Measurements from ENCODE around the gene CLASP1.

DNA sequence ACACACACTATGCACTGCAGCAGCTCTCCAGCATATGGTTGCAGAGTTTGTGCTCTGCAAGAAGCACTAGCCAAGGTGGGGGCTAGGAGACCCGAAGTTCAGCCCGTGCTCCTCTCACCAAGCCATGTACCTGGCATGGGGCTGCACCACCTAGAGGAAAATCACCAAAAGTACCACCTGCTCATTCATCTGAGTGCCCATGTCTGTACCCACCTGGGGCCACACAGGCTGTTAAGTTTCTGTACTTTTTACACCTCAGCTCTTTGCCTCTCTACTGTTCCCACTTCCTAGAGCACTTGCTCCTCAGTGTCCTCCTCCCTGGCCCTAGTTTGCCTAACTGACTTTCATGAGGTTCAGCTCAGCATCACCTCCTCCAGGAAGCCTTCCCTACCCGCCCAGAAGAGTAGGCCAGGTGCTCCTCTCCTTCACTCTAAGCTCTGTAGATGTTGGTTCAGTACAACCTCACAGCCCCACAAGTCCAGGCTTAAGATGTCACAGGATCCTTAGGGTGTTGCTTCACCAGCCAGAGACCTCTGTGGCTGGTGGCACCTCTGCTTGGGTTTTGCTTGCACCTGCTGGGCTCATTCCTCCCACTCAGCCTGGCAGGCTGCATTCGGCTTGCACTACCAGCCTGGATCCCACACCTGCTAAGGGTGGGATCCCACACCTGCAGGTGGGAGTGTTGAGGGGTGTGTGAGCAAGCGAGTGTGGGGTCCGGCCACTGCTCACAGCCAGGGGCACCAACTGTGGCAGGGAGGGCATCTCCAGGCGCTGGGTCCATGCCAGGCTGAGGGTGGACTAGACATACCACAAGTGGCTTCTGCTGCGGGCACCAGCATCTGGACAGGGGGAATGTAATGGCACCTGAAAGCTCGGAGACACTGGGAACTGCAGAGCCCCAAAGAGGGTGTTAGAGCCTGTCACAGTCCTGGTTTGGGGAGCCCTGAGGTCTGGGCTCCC is 354.1 kb downstream of the CLASP1 start:
- TF ChIP-seq POLR2AphosphoS5 (IDR thresholded peaks at IDR 0.05) (no peak), EP300 (IDR thresholded peaks at IDR 0.05) (no peak), POLR2A (IDR thresholded peaks at IDR 0.05) (no peak)
- TF ChIP-seq, protein P1, sequence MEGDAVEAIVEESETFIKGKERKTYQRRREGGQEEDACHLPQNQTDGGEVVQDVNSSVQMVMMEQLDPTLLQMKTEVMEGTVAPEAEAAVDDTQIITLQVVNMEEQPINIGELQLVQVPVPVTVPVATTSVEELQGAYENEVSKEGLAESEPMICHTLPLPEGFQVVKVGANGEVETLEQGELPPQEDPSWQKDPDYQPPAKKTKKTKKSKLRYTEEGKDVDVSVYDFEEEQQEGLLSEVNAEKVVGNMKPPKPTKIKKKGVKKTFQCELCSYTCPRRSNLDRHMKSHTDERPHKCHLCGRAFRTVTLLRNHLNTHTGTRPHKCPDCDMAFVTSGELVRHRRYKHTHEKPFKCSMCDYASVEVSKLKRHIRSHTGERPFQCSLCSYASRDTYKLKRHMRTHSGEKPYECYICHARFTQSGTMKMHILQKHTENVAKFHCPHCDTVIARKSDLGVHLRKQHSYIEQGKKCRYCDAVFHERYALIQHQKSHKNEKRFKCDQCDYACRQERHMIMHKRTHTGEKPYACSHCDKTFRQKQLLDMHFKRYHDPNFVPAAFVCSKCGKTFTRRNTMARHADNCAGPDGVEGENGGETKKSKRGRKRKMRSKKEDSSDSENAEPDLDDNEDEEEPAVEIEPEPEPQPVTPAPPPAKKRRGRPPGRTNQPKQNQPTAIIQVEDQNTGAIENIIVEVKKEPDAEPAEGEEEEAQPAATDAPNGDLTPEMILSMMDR (IDR thresholded peaks at IDR 0.05), result no peak

All from sigmoid colon (tissue), 4 donors.